Liver (tissue), 3 donors: ENCODE data around the gene NR2F2.

ENCODE experiments used
- CTCF ChIP-seq: fragments of 150-350 bp; IDR thresholded peaks from 2 replicates; pipeline ENCODE4 v1.5.1; 2017; ENCODE audit warnings: improper control_type of control experiment, low read depth, low read length; ENCODE audit not compliant: missing input control
- EGR1 ChIP-seq, 2 donors: IDR thresholded peaks; 2 replicates each; pipeline ENCODE4 v1.6.1; 2016 to 2018; ENCODE audit warnings: antibody characterized with exemption in 2 of 2, low read depth in 2 of 2
- GABPA ChIP-seq, 2 donors: IDR thresholded peaks in 1 of 2; conservative IDR thresholded peaks in 1 of 2; 2 replicates each; pipeline ENCODE4 v1.6.1; 2016; ENCODE audit warnings: antibody characterized with exemption in 2 of 2, mild to moderate bottlenecking in 1 of 2, moderate library complexity in 1 of 2
- JUND ChIP-seq, 2 donors: IDR thresholded peaks; 2 replicates each; pipeline ENCODE4 v1.6.1; 2016; ENCODE audit warnings: antibody characterized with exemption in 2 of 2
- RAD21 ChIP-seq, 2 donors: IDR thresholded peaks; 2 replicates each; pipeline ENCODE4 v1.6.1; 2016; ENCODE audit warnings: antibody characterized with exemption in 2 of 2, mild to moderate bottlenecking in 2 of 2
- RXRA ChIP-seq, 2 donors: IDR thresholded peaks; 2 replicates each; pipeline ENCODE4 v1.6.1; 2017 to 2018; ENCODE audit warnings: antibody characterized with exemption in 2 of 2, mild to moderate bottlenecking in 1 of 2
- TAF1 ChIP-seq: conservative IDR thresholded peaks from 2 replicates; pipeline ENCODE4 v1.6.1; 2016; ENCODE audit warnings: antibody characterized with exemption, mild to moderate bottlenecking
- YY1 ChIP-seq: IDR thresholded peaks from 2 replicates; pipeline ENCODE4 v1.6.1; 2016; ENCODE audit warnings: antibody characterized with exemption, mild to moderate bottlenecking
- TF ChIP-seq, protein P1 (sequence below): IDR thresholded peaks from 2 replicates; pipeline ENCODE4 v1.6.1; 2016; ENCODE audit warnings: antibody characterized with exemption, mild to moderate bottlenecking
- TF ChIP-seq, protein P2 (sequence below): IDR thresholded peaks from 2 replicates; pipeline ENCODE4 v1.6.1; 2016; ENCODE audit warnings: antibody characterized with exemption
- TF ChIP-seq, protein P3 (sequence below): IDR thresholded peaks from 2 replicates; pipeline ENCODE4 v1.6.1; 2016; ENCODE audit warnings: antibody characterized with exemption
- donor health status: healthy.
- donor health status: healthy.

GRCh38 chr15:96344060-96344705 lies 13.7 kb downstream of the NR2F2 start:
- TF ChIP-seq CTCF (no peak), RAD21 (IDR thresholded peaks at IDR 0.05) (no peak), GABPA (IDR thresholded peaks at IDR 0.05 in 1 of 2, conservative IDR thresholded peaks at IDR 0.05 in 1 of 2) (no peak), EGR1 (IDR thresholded peaks at IDR 0.05; ENCODE audit: low read depth in 2 of 2) (no peak), TAF1 (no peak), YY1 (no peak), JUND (IDR thresholded peaks at IDR 0.05) (no peak), RXRA (IDR thresholded peaks at IDR 0.05) (no peak)
- TF ChIP-seq, protein P1, sequence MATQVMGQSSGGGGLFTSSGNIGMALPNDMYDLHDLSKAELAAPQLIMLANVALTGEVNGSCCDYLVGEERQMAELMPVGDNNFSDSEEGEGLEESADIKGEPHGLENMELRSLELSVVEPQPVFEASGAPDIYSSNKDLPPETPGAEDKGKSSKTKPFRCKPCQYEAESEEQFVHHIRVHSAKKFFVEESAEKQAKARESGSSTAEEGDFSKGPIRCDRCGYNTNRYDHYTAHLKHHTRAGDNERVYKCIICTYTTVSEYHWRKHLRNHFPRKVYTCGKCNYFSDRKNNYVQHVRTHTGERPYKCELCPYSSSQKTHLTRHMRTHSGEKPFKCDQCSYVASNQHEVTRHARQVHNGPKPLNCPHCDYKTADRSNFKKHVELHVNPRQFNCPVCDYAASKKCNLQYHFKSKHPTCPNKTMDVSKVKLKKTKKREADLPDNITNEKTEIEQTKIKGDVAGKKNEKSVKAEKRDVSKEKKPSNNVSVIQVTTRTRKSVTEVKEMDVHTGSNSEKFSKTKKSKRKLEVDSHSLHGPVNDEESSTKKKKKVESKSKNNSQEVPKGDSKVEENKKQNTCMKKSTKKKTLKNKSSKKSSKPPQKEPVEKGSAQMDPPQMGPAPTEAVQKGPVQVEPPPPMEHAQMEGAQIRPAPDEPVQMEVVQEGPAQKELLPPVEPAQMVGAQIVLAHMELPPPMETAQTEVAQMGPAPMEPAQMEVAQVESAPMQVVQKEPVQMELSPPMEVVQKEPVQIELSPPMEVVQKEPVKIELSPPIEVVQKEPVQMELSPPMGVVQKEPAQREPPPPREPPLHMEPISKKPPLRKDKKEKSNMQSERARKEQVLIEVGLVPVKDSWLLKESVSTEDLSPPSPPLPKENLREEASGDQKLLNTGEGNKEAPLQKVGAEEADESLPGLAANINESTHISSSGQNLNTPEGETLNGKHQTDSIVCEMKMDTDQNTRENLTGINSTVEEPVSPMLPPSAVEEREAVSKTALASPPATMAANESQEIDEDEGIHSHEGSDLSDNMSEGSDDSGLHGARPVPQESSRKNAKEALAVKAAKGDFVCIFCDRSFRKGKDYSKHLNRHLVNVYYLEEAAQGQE: no peak
- TF ChIP-seq, protein P2, sequence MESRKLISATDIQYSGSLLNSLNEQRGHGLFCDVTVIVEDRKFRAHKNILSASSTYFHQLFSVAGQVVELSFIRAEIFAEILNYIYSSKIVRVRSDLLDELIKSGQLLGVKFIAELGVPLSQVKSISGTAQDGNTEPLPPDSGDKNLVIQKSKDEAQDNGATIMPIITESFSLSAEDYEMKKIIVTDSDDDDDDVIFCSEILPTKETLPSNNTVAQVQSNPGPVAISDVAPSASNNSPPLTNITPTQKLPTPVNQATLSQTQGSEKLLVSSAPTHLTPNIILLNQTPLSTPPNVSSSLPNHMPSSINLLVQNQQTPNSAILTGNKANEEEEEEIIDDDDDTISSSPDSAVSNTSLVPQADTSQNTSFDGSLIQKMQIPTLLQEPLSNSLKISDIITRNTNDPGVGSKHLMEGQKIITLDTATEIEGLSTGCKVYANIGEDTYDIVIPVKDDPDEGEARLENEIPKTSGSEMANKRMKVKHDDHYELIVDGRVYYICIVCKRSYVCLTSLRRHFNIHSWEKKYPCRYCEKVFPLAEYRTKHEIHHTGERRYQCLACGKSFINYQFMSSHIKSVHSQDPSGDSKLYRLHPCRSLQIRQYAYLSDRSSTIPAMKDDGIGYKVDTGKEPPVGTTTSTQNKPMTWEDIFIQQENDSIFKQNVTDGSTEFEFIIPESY: no peak
- TF ChIP-seq, protein P3, sequence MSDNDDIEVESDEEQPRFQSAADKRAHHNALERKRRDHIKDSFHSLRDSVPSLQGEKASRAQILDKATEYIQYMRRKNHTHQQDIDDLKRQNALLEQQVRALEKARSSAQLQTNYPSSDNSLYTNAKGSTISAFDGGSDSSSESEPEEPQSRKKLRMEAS: no peak
